Left lung (tissue), 10 donors: Measurements from ENCODE around the gene OR10G7. TPM values are rescaled to one million over a fixed set of nuclear protein-coding genes. Genes with fewer than 3 reads are reported as not detected.

ENCODE experiments used
- ATAC-seq: fragments of 200-7000 bp; cut with Tn5 transposase; one replicate; pipeline ENCODE4 v1.9.1; 2020; ENCODE audit warnings: moderate library complexity
- DNase-seq, 4 donors: peaks; one replicate each; pipeline ENCODE4 v3.0.0-alpha.2; 2013 to 2020
- H3K27ac ChIP-seq, 2 donors: fragments of 200-600 bp; sonication (generic) in 1 of 2; one replicate each; pipeline versions ENCODE4 v1.5.0 to v1.8.0; 2020 to 2021
- H3K27me3 ChIP-seq, 2 donors: fragments of 200-600 bp; sonication (generic) in 1 of 2; one replicate each; pipeline versions ENCODE4 v1.5.0 to v1.8.0; 2020 to 2021
- H3K36me3 ChIP-seq, 2 donors: fragments of 200-600 bp; sonication (generic) in 1 of 2; one replicate each; pipeline versions ENCODE4 v1.5.0 to v1.8.0; 2020 to 2021
- H3K4me1 ChIP-seq, 2 donors: fragments of 200-600 bp; one replicate each; pipeline ENCODE4 v1.8.0; 2021
- H3K4me3 ChIP-seq, 2 donors: fragments of 200-600 bp; sonication (generic) in 1 of 2; one replicate each; pipeline versions ENCODE4 v1.5.0 to v1.8.0; 2020 to 2021; ENCODE audit warnings: mild to moderate bottlenecking in 1 of 2
- H3K9me3 ChIP-seq, 2 donors: fragments of 200-600 bp; sonication (generic) in 1 of 2; one replicate each; pipeline versions ENCODE4 v1.5.0 to v1.8.0; 2020 to 2021
- intact Hi-C, 2 donors: fragments of 100-400 bp; cut with DNase I; formaldehyde crosslinking; loops; one replicate each; pipeline versions ENCODE4 v1.11.2 to v1.14.2; 2022
- polyA plus RNA-seq, 6 donors: library from polyadenylated mRNA; unstranded; fragments of 120-200 nt; gene quantifications; one replicate each; pipeline ENCODE4 v1.2.1, GENCODE V29; 2013; ENCODE audit not compliant: insufficient read length in 6 of 6
- total RNA-seq, 2 donors: library from RNA; stranded (reverse); fragmentation: NEBNext Ultra II Directional; extraction: Animal tissue kit (Norgen Biotek cat#: 25700); gene quantifications; one replicate each; pipeline ENCODE4 v1.2.1, GENCODE V29; 2021
- TF ChIP-seq, protein P1 (sequence below), 2 donors: fragments of 200-600 bp; sonication (generic) in 1 of 2; IDR thresholded peaks; one replicate each; pipeline versions ENCODE4 v1.5.0 to v1.8.0; 2021; ENCODE audit warnings: antibody characterized with exemption in 2 of 2
- donor health status: DM: no; HTN: yes; CAD: no.
- donor health status: DM: no; HTN: no; CAD: no.

The OR10G7 gene
- total and polyA plus RNA-seq, 8 donors, result not detected

DNA sequence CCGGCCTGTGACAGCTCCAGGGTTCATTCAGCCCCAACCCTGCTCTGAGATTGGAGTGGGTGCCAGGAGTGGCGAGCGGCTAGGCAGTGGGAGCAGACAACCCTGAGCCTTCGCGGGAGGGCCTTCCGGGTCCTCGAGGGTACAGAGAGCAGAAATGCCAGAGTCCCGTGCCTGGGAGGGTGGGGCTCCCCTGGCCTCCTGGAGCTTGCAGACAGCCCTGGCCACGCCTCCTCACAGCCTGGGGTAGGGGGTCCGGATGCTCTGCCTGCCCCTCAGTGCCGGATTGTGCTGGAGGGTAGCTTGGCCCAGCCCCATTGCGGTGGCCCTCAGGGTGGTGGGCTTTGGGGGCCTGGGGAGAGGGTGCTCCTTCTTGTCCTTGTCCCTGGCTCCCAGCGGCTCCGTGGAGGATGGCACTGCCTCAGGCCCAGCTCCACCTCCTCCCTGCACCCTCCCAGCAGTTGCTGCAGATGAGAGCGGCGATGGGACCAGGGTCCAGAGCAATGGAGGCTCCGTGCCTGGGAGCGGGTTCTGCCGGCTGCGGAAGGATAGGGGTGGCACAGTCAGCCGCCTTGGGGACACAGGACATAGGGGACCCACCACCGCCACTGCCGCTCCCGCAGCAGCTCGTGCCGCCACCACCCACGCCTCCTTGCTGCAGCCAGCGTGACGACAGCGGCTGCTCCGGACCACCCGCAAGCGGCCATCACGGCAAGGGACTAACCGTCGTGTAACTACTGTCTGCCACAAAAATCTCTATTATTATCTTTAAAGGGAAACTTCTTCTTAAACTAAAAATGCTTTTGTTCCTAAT, 34.9 kb upstream of the OR10G7 start:
- intact Hi-C loops, result loop anchor here in 1 of 2 donors (10.0 kb wide), 1 partner anchor 119 kb away; no protein-coding TSS in a partner anchor
- Histone ChIP-seq H3K4me1 (peaks cover 6 to 13% of the 10 kb centered on the region in 2 donors), H3K36me3 (no peaks in the 10 kb centered on the region), H3K9me3 (no peaks in the 10 kb centered on the region), H3K27ac (no peak overlapping the region), H3K4me3 (peak overlapping the region; percentile 28 to 40), H3K27me3 (peaks cover 0 to 31% of the 10 kb centered on the region in 2 donors)
- TF ChIP-seq, protein P1, sequence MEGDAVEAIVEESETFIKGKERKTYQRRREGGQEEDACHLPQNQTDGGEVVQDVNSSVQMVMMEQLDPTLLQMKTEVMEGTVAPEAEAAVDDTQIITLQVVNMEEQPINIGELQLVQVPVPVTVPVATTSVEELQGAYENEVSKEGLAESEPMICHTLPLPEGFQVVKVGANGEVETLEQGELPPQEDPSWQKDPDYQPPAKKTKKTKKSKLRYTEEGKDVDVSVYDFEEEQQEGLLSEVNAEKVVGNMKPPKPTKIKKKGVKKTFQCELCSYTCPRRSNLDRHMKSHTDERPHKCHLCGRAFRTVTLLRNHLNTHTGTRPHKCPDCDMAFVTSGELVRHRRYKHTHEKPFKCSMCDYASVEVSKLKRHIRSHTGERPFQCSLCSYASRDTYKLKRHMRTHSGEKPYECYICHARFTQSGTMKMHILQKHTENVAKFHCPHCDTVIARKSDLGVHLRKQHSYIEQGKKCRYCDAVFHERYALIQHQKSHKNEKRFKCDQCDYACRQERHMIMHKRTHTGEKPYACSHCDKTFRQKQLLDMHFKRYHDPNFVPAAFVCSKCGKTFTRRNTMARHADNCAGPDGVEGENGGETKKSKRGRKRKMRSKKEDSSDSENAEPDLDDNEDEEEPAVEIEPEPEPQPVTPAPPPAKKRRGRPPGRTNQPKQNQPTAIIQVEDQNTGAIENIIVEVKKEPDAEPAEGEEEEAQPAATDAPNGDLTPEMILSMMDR (IDR thresholded peaks at IDR 0.05), result no peak
- peak in 3 of 4 donors; percentile 39 to 83 (median 50) for DNase-seq
- ATAC-seq, result peak; percentile 48

DNA sequence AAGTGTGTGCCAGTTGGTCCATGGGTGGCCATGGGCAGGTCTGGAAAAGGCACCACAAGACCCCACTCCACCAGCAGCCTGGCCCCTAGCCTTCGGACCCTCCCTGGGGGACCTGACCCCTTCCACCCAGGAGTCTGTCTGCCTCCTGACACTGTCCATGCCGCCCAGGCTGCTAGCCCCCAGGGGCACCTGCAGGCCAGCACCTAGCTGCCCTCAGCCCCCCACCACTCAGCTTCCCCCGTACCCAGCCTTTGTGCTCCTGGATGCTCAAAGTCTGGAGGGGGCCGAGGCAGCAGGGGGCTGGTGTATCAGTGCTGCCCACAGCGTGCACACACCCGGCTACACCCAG, 34.3 kb upstream of the OR10G7 start:
- Histone ChIP-seq H3K4me3 (no peak overlapping the region), H3K4me1 (peaks cover 6 to 13% of the 10 kb centered on the region in 2 donors)
- ATAC-seq, result no peak

DNA sequence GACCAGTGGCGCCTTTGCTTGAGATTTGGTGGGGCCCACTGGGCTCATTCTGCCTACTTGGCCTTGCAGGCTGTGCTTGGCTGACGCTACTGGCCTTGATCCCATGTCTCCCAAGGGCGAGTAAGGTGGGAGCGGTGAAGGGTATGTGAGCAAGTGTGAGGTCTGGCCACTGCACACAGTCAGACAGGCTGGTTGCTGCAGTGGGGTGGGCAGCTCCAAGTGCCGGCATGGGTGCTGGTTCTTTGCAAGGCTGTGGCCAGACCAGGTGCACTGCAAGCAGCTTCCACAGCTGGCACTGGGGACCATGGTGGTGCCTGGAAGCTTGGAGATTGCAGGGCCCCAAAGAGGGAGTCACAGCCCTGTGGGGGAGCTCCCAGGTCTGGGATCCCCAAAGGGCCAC, 33.4 kb upstream of the OR10G7 start:
- Histone ChIP-seq H3K27ac (no peak overlapping the region), H3K4me1 (peaks cover 6 to 20% of the 10 kb centered on the region in 2 donors), H3K9me3 (no peaks in the 10 kb centered on the region), H3K27me3 (peaks cover 0 to 42% of the 10 kb centered on the region in 2 donors), H3K36me3 (no peaks in the 10 kb centered on the region), H3K4me3 (no peak overlapping the region)
- ATAC-seq (no peak), DNase-seq (no peak)
- TF ChIP-seq, protein P1 (IDR thresholded peaks at IDR 0.05), result no peak
- intact Hi-C loops, result loop anchor here in 1 of 2 donors (10.0 kb wide), 1 partner anchor 120 kb away; no protein-coding TSS in a partner anchor

More for the DNA sequence above, 34.3 kb upstream of the OR10G7 start:
- Histone ChIP-seq H3K9me3 (no peaks in the 10 kb centered on the region), H3K36me3 (no peaks in the 10 kb centered on the region), H3K27ac (no peak overlapping the region), H3K27me3 (peaks cover 0 to 33% of the 10 kb centered on the region in 2 donors)
- TF ChIP-seq, protein P1 (IDR thresholded peaks at IDR 0.05), result no peak
- intact Hi-C loops, result loop anchor here in 1 of 2 donors (10.0 kb wide), 1 partner anchor 119 kb away; no protein-coding TSS in a partner anchor
- peak in 1 of 4 donors; percentile 65 for DNase-seq

DNA sequence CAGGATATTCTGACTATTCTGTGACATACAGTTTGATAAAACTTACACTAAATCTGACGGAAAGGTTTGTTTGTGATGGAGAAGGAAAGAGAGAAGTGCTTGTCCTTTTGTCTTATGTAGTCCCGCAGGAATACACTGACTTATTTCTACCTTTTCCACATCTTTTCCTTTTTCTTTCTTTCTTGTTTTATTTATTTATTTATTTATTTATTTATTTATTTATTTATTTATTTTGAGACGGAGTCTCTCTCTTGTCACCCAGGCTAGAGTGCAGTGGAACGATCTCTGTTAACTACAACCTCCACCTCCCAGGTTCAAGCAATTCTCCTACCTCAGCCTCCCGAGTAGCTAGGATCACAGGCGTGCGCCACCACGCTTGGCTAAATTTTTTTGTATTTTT, 31.0 kb upstream of the OR10G7 start:
- ATAC-seq, result no peak

DNA sequence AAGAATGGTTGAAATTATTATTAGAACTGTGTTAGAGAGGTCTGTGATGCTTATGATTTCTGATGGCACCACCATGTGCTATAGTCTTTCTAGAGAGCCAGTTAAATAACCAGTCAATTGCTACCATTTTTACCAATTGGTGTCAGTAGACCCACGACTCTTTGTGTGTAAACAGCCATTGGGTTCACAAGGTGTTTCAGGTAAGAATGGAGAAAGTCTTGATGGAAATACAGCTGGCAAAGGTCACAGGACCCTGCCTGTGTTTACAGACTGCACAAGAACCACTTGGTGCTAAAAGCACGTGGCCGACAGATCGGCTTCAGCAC, 30.5 kb upstream of the OR10G7 start:
- H3K9me3 ChIP-seq, result no peaks in the 10 kb centered on the region
- TF ChIP-seq, protein P1 (IDR thresholded peaks at IDR 0.05), result peak in 1 of 2 donors; percentile 28
- DNase-seq (no peak), ATAC-seq (peak; percentile 7)
- H3K27ac ChIP-seq, result no peak overlapping the region
- H3K36me3 ChIP-seq, result no peaks in the 10 kb centered on the region
- no peak overlapping the region for H3K4me3 ChIP-seq
- H3K27me3 ChIP-seq, result peaks cover 0 to 36% of the 10 kb centered on the region in 2 donors
- intact Hi-C loops, result loop anchor here in 1 of 2 donors (10.0 kb wide), 1 partner anchor 123 kb away; no protein-coding TSS in a partner anchor
- peaks cover 6 to 25% of the 10 kb centered on the region in 2 donors for H3K4me1 ChIP-seq

More for the DNA sequence above, 31.0 kb upstream of the OR10G7 start:
- intact Hi-C loops, result loop anchor here in 1 of 2 donors (10.0 kb wide), 1 partner anchor 123 kb away; no protein-coding TSS in a partner anchor
- Histone ChIP-seq H3K36me3 (no peaks in the 10 kb centered on the region), H3K9me3 (no peaks in the 10 kb centered on the region), H3K27ac (no peak overlapping the region), H3K27me3 (peaks cover 0 to 38% of the 10 kb centered on the region in 2 donors), H3K4me1 (peaks cover 6 to 27% of the 10 kb centered on the region in 2 donors), H3K4me3 (no peak overlapping the region)
- DNase-seq, result no peak
- TF ChIP-seq, protein P1 (IDR thresholded peaks at IDR 0.05), result no peak
